ENCODE data around the gene PRKCH.

PRKCH gene

DNA sequence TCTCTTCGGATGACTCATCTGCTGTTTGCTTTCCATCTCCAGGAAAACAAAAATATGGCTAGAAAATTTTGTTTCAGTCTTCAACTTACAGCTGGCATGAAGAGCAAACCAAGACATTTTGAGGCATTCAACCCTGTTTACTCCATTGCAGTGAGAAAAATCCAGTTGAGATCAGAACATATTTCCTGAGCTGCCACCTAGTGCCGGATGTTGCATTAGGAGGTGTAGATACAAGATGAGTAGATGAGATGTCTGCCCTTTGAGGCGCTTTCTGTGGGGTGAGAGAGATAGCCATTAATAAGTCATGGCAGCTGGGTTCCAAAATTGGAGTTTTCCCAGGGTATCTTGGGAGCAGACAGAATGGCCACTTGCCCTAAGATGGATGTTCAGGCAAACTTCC, 171.1 kb downstream of the PRKCH start:
- DNase-seq (ENCODE audit: low spot score), result no peak

DNA sequence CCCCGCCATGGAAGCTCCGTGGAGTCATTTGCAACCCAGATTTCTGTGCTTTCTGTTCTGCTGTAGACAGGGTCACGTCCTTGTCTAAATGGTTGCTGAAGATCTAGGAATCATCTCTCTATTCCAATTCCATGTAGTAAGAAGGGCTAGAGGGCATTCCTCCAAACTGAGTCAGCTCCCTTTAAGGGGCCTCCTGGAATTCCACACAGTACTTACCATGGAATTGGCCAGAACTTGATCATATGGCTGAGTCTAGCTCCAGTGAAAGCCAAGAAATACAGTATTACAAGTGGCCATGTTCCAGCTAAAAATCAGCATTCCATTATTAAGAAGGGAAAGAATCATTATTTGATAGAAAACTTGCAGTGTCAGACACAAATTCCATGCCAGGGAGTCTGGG, 171.9 kb downstream of the PRKCH start:
- DNase-seq (ENCODE audit: low spot score), result no peak

DNA sequence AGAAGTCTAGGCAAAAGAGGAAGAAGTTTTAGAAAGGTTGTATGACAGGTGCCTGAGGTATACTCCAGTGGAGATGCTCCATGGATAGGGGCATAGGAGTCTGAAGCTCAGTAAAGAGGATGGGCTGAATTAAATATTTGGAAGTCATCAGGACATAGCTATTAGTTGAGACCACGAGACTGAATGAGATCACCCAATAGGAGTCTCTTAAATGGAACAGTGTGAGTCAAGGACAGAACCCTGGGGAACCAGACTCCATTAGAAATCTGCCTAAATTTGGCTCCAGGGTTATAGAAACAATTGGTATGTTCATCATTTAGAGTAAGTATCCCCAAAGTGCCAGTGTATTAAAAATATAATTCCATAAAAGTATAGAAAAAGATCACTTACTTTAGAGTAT, 172.6 kb downstream of the PRKCH start:
- no peak for DNase-seq (ENCODE audit: low spot score)

DNA sequence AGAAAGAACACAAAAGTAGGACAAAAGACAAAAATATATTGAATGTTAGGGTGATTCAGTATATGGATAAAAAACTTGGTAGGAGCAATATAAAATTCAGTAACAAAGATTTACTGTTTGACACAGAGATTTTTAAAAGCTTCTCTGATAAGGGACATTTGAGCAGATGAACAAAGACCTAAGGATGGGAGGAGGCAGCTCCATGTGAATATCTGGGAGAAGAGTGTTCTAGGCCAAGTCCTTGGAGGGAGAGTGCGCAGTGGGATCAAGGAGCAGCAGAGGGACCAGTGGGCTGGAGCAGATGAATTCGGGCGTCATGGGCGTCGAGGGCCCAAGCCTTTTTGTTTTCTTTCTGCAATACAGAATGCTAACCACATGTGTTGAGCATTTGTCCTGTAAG, 174.4 kb downstream of the PRKCH start:
- DNase-seq (ENCODE audit: low spot score), result no peak

DNA sequence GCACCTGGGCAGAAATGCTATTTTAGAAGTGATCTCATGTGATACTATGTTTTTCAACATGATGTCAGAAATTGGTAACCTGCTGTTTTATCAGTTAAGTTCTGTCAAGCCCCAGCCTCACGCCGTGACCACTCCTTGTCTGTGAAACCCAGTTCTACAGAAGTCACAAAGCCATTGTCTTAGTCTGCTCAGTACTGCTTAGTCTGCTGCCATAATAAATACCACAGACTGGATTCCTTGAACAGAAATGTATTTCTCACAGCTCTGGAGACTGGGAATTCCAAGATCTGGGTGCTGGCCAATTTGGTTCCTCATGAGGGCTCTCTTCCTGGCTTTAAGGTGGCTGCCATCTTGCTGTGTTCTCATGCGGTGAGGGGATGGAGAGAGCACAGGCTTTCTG, 176.9 kb downstream of the PRKCH start:
- DNase-seq (ENCODE audit: low spot score), result no peak

DNA sequence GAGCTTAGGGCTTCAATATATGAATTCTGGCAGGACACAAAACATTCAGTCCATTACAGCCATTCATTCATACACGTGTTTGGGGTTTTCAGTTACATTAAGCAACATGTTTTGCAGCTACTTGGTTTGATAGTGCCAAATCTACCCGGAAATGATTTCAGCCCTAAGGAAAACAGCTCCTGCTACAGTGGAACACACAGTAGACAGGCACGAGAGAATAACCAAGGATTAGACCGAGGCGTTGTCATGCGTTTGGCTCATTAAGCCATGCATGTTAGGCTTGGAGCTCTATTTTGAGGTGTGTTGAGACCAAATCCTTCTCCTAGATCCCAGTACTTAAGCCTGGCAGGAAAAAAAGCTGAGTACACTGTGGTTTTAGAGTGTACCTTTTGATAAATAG, 177.4 kb downstream of the PRKCH start:
- no peak for DNase-seq (ENCODE audit: low spot score)

DNA sequence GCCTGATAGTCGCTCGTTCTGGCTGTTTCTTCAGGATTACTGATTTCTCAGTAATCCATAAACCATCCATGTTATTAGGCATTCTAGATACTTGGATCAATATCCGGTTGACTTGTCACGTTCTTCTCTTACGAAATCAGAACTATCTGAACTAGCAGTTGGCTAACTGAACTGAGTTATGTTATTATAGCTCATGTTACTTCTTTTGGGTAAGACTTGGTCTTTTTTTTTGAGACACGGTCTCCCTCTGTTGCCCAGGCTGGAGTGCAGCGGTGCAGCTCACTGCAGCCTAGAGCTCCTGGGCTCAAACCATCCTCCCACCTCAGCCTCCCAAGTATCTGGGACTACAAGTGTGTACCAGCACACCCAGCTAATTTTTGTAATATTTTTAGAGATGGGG, 178.6 kb downstream of the PRKCH start:
- no peak for DNase-seq (ENCODE audit: low spot score)

DNA sequence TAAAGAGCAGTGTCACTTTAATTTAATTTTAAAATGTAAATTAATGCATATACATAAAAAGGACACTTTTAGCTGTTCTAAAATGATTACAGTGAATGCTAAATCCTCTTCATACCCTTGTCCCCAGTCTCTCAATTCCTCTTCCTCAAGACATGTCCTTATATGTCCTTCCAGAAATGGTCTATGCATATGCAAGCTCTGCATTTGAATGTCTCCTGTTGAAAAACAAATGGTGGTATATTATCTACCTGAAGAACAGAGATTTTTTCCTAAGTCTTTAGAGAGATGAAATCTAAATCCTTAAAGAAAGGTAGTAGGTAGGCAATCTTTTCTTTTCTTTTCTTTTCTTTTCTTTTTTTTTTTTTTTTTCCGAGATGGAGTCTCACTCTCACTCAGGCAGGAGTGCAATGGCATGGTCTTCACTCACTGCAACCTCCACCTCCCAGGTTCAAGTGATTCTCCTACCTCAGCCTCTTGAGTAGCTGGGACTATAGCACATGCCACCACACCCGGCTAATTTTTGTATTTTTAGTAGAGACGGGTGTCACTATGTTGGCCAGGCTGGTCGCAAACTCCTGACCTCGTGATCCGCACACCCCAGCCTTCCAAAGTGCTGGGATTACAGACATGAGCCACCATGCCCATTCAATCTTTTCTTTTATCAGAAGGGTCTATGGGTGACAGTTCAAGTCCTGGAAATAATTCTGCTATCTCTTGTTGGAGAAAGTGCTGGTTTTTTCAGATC, 180.5 kb downstream of the PRKCH start:
- DNase-seq (ENCODE audit: low spot score), result no peak

DNA sequence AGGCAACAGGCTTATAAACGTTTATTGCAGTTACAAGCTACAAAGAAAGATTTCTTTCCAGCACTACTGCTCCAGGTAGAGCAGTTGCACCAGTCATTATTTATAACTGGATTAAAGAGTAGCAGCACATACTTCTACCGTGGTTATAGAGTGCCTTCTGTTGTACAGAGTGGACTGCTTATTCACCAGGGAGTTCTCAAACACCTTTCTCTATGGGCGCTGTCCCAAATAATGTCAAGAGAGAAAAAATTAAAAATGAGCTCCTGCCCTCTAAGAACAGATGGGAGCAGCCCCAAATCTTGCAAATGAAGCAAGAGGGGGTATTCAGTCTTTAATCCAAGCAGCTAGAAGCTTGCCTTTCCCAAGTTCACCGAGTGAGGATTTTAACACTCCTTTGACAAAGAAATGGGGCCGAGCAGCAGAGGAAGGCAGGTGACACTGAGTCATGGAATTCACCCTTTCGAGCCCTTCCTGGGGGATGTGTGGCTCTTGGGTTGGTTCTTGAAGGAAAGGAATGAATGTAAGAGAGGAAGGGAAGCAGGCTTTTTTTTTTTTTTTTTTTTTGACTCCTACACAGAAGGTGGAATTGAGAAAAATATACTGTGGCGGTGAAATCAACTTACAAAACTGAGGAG, 181.2 kb downstream of the PRKCH start:
- peak; percentile 42 for DNase-seq (ENCODE audit: low spot score)

DNA sequence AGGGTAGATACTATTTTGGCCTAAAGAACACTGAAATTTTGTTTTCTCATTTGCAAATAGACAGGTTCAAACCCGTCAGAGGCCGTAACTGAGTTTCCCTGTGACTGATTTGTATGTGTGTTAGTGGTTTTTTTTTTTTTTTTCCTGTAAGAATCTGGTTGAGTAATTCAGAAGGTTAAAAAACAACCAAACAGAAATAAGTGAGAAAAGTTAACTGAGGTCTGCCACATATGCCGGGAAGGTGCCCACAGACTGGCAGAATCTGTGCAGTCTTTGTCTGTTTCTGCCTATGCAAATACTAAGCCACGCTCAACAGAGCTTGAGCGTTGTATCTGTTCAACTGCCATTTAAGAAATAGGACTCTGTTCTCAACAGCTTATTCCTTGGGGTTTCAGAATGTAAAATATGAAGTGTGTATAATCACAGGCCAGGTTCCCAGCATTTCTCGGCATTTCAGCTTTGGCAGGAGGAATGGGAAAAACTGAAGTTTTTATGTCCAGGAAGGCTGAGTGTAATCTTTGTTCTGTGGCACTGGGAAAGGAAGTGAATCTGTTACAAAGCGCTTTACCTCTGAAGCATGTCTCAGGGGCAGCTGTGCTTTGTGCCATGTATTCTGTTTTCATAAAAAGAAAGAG, 181.9 kb downstream of the PRKCH start:
- DNase-seq (ENCODE audit: low spot score), result peak; percentile 88

DNA sequence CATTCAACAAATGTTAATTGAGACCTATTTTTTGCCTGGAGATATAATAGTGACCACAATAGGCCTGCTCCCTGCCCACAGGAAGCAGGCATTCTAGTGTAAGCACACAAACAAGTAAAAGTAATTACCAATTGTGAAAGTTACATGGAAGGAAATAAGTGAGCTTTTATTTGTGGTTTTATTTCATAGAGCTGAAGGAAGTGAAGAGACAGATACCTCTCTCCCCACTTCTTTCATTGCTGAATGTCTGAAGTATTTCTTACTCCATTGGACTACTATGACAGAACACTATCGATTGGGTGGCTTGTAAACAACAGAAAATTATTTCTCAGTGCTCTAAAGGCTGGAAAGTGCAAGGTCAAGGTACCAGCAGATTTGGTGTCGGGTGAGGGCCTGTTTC, 183.5 kb downstream of the PRKCH start:
- DNase-seq (ENCODE audit: low spot score), result peak; percentile 33

DNA sequence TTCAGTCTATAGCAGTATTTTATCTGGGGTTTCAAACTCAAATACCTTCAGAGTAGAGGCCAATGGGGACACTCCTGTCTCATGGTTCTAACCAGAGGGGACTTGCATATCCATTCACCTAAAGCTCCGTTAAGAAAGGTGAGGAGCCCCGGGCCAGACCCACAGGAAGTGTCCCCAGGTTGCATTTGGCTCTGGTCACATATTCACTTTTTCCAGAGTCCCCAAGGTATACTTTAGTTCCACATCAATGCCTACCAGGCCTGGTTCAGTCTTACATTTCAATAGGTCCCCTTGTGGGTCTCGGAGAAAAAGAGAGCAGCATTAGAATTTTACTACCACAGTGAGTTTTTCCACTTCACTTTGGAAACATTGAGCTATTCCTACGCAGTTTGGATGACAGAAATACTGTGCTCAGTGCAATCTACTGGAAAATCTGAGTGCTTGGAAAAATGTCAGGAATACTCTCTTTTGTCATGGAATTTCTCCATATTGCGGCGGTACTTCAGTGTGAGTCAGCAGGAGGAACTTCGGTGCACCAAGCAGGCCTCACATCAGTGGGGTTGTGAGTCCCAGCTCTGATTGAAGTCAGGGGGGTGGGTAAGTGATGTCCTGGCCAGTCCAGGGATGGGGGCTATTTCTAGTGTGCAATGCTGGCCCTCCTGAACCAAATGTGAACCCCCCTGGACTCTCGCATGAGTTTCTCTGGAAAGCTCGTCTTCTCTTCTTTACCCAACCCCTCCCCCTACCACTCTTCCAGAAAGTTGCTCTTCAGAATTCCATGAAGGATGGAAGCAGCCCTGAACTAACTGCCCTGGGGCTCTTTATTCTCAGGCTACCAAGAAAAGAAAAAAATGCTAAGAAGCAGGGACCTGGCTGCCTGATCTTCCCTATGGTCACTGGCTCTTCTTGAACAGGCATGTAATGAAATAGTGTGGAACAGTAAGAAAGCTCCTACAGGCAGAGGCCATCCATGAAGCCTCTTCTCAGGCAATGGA, 184.7 kb downstream of the PRKCH start:
- DNase-seq (ENCODE audit: low spot score), result no peak

DNA sequence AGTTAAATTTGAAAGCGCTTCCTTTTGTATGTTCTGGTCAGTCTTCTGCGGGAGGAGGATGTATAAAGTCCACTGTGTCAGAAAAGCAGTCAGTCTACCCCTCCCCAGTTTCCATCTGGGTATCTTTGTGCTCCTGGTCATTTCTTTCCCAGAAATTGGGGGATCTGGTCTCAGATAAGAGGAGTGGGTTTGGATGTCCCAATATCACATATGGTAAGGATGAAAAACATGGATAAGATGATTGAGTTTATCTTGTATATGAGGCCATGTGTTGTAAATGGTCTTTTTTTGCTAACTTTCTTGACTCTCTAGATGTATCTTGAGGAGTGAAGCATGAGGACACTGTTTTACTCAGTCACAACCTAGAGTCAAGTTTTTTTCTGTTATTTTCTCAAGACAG, 187.1 kb downstream of the PRKCH start:
- no peak for DNase-seq (ENCODE audit: low spot score)

DNA sequence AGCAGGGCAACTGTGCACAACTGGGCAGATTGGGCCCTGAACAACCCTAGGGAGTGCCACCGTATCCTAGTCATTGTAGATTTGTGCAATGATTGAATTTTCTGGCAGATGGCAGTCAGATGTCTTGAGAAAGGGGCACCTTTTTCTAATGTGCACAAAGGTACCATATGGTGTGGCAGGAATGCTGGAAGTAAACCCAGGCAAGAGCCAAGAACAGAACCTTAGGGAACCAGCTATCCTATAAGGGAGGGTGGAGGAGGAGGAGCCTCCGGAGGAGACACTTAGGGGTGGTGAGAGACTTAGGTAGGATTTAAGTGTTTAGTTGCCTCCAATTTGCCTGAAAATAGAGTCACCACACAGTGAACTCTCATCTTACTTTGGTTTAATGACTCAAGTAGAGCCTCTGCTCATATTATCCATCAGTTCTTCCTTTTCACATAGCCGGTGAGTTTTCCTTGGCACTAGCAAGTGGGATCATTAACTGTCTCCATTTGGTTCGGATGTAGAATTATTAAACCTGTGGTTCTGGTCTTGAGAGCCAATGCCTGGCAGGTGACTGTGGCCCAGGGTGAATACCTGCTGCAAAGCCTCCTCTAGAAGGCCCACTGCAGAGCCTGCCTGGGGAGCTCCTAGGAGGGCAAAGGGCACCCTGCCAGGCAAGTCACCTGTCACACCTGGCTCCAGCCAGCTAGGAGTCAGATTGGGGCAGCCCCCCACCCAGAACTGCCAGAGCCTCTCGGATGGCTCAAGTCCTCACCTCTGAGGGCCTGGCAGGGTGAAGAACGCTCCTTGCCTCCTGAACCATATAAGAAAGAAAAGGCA, 189.6 kb downstream of the PRKCH start:
- no peak for DNase-seq (ENCODE audit: low spot score)

DNA sequence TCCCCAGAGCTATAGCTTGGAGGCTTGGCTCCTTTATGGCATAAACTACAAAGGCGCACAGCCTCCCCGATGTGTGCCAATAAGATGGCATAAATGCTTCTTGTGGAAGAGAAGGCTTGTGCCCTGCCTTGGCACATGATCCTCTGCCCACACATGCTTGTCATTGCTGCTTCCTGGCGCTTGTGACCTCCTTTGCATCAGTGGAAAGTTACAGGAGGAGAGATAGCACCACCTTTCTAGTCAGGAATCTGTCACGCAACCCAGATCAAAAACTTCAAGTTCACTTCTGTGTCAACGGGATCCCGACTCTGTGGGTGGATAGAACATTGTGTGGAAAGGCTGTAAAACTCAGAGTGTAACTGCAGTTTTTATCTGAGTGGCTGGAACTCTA, 190.2 kb downstream of the PRKCH start:
- DNase-seq (ENCODE audit: low spot score), result peak; percentile 60

DNA sequence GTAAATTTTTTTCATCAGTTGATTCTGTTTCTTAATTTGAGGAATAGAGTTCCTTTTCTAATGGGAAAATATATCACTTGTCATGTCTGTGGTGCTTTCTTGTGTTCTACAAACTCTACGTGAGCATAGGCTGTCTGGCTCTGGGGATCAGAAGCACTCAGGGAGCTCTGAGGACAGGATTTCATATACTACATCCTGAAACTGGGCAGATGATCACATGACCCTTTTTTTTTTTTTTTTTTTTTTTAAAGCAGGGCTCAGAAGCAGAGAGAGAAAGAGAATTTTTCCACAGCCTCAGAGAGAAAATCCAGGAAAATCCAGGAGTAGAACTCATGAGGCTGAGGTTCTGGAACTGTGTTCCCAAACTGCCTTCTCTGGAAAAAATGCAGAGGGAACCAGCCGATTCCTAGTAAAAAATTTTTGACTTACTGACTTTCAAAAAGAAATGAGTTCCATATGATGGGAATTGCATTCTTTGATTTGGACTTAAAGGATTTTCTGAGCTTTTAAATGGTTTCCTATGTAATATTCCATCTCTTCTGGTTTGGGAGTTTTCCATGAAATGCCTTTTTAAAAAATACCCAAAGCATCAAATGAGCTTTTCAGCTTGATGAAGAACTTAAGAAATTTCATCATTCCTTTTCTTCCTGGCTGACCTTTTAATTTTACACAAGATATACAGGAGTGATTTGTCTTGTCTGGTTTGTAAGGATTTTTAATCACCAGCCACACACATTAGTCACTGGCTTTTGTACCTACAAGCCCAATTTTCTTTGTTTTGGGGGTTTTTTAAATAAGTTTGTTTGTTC, 190.9 kb downstream of the PRKCH start:
- DNase-seq (ENCODE audit: low spot score), result no peak

DNA sequence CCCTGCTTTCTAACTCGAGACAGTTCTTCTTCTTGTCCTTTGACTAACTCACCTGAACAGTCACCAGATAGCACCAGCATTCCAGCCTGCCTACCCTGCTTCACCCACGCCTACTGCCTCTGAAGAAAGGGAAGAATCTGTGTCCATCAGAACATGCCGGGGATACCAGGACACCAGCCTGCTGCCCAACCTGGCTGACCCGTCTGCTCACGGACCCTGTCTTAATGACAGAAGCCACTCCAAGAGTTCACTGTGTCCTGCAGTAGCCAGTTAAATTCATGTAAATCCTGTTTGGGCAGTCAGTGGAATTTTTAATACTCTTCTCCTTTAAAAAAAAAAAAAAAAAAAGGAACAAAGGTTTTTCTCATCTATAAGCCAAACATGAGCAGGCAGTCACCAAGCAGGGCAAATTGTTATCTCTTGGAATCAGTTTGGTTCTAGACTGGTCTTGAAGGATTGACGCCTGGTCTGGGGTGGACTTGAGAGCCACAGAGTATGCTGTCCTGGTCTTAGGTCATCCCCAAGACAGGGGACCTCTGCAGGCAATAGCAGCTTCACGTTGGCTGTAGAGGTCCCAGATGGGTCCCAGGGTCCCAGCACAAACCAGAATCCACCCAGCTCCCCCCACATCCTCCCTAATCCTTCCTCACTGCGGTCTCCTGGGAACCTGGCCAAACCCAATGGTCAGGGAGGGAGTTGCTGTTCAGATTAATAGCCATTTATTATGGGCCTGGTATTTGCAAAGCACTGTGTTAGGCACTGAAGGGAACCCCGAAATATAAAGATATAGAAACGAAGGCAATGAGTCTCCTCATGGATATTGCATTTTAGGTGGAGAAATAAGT, 192.8 kb downstream of the PRKCH start:
- no peak for DNase-seq (ENCODE audit: low spot score)

DNA sequence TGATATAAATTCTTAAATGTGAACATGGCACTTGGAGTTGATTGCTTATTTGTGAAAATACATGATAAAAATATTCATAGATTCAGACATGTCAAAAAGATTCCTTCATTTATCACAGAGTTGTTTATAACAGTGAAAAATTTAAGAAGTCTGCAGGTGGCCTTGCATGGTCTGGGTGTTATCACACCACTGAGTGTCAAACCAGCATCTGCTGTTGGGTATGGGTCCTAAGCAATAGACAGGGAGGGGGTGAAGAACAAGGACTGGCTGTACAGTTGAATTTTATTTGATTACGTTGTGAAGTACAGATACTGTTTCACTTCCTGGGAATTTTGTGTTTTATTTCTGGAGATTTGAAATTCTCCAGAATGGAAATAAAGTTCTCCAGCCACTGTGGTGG, 193.5 kb downstream of the PRKCH start:
- DNase-seq (ENCODE audit: low spot score), result no peak

DNA sequence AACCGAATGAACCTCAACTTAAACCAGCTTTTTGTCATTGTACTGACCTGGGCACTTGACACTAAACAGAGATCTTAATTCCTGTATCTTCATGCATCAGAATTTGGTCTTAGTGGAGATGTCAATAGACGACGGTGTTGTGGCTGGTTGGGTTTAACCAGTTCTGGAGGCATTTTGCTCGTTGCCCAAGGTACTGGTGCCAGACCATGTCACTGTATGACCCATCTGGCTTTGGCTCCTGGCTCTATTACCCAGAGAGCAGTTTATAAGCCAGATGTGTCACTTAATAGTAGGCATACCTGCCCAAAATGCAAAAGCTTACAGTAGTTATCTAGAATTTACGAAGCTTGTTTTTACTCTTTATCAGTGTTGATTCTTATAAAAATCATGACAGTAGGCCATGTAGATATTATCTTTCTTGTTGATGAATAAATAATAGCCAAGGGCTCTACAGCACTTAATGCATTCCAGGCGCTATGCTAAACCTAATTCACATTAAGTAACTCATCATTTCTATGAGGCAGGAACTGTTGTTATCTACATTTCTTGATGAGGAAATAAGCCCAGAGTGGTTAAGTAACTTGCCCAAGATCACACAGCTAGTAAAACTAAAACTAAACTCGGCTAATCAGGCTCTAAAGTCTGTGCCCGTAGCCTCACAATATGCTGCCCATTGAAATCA, 194.2 kb downstream of the PRKCH start:
- no peak for DNase-seq (ENCODE audit: low spot score)
